Body of pancreas (tissue), 4 donors: ENCODE measurements around the gene ZBTB20.

ENCODE experiments used
- POLR2A ChIP-seq, 3 donors: fragments of 450-650 bp; IDR thresholded peaks; one replicate each; pipeline ENCODE4 v1.6.1; 2016; ENCODE audit warnings: antibody characterized with exemption in 3 of 3, mild to moderate bottlenecking in 2 of 3
- TF ChIP-seq, protein P1 (sequence below), 7 experiments: fragments of 450-650 bp in 4 of 7; fragments of 200-600 bp in 3 of 7; sonication (generic) in 3 of 7; IDR thresholded peaks; one replicate each; pipeline ENCODE4 v1.5.1; 2016 to 2019; ENCODE audit warnings: antibody characterized with exemption in 7 of 7

DNA sequence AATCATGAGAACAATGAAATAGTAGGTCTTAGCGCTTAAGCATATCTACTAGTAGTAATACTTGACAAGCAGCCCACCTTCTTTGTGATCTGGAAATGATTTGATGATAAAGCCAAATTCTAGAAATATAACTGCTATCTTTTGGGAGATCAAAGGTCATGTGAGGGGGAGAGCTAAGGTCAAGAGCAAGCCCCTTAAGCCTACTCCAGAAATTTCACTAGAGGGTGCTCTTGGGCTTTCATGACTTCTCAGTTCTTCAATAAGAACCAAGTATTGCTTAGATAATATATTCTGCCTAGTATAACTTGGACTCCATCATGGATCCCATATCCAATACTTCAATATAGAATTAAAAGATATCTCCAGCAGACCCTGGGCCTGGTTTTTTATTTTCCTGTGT, 319.6 kb downstream of the ZBTB20 start:
- TF ChIP-seq, protein P1, sequence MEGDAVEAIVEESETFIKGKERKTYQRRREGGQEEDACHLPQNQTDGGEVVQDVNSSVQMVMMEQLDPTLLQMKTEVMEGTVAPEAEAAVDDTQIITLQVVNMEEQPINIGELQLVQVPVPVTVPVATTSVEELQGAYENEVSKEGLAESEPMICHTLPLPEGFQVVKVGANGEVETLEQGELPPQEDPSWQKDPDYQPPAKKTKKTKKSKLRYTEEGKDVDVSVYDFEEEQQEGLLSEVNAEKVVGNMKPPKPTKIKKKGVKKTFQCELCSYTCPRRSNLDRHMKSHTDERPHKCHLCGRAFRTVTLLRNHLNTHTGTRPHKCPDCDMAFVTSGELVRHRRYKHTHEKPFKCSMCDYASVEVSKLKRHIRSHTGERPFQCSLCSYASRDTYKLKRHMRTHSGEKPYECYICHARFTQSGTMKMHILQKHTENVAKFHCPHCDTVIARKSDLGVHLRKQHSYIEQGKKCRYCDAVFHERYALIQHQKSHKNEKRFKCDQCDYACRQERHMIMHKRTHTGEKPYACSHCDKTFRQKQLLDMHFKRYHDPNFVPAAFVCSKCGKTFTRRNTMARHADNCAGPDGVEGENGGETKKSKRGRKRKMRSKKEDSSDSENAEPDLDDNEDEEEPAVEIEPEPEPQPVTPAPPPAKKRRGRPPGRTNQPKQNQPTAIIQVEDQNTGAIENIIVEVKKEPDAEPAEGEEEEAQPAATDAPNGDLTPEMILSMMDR (IDR thresholded peaks at IDR 0.05) = peak; percentile 42 to 78 (median 75)
- no peak for TF ChIP-seq POLR2A (IDR thresholded peaks at IDR 0.05)
